OCI-M2 (cell line): Measurements from ENCODE around the gene TMTC2.

Experiments
- DNase-seq: peaks from one replicate; lab custom pipeline; 2025; ENCODE audit not compliant: unreplicated experiment; lab: John Stamatoyannopoulos, UW

TMTC2 gene

DNA sequence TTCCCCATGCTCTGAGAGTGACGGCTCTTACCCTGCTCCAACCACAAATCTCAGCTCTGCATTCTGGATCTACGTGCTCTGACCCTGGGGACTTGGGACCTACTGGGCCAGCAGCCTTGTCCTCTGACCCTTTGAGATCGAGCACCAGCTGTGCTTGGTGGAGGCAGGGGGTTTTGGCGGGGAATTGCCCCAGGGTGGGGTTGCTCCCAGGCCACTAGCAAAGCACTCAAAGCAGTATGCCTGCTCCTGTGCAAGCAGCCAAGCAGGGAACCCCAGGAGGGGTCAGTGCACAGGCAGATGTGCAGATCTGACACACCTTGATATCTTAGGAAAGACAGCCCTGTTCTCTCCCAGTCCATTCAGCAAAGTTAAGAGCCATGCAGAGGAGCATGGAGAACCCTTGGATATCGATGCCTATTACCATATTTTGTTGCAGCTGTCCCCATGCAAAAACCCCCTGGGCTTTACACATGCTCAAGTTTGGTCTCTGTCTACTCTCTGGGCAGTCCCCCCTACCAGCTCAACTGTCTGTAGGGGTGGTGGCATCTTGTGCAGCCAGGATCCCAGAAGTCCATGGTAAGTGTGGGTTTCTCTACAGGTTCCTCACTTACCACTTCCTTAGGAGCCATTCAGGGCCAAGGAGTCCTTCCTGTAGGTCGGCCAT lies 319.0 kb downstream of the TMTC2 start:
- no peak for DNase-seq

DNA sequence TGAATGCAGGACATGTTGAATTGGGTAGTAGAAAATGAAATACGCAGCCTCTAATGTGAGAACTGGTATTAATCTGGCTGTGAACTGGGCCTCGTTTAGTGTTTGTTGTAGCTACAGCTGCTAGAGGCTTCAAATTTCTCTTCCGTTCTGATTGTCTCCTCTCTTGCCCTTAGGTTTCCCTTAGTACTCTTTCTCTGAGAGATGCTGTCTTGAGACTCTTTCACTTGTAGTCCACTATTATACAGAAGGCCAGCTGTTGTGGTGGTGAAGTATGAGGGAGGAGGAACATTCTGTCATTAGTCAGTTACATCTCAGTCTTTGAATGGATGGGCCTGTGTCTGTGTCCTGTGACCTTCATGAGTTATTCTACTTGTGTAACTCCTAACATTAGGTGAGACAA lies 322.0 kb downstream of the TMTC2 start:
- no peak for DNase-seq

DNA sequence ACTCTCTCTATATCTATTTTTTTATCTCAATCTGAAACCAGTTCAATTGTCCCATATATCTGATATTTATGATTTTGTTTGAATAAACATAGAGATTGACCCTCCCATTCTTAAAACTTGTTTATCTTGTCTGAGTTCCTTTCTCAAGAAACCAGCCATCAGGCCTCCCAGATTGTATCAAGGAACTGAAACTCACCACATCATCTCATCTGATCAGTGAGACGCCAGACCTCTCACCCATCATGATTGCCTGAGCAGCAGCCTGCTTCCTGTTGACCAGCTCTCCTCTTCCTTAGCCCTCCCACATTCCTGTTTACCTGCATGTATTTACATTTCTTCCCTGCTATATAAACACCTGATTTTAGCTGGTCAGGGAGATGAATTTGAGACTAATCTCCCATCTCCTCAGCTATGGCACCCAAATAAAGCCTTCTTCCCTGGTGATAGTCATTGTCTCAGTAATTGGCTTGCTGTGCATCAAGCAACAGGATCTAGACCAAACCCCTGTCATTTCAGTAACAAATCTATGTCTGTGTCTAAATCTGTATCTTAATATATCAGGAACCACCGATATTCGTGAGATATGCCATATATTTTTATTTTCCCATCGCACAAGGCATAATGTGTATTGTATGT lies 323.6 kb downstream of the TMTC2 start:
- DNase-seq: no peak

DNA sequence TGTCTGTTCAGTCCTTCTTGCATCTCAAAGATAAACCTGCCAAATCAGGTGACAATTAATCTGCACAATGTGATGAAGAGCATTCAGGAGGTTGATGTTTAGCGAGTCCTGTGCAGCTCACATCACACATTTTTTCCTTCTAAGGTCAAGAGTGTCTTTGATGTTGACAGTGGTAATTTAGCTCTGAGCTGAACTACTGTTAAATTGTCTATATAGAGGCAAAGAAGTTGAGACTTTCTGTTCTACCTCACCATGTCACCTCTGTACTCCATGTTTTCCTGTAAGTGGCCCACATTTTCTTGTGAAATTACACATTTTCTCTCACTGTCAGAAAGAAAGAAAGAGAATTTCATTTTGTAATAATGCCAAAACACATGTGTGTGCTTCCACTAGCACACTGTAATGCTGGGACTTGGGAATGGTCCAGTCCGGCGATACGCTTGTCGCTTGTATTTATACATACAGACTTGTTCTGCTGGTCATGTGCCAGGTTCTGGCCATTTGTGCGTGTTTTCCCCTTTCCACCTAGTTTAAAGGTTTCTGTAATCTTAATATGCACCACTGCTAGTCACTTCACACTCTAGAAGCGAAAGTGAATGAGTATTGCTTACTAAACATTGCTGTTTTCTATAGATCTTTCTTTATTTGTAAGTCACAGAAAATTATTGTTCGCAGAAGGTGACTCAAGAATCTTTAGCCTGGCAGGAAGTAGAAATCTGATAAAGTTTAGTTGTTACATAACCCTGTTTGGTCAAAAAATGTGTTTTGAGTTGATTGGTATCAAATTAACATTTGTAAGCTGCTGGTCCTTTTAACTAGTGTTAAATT lies 328.9 kb downstream of the TMTC2 start:
- no peak for DNase-seq

DNA sequence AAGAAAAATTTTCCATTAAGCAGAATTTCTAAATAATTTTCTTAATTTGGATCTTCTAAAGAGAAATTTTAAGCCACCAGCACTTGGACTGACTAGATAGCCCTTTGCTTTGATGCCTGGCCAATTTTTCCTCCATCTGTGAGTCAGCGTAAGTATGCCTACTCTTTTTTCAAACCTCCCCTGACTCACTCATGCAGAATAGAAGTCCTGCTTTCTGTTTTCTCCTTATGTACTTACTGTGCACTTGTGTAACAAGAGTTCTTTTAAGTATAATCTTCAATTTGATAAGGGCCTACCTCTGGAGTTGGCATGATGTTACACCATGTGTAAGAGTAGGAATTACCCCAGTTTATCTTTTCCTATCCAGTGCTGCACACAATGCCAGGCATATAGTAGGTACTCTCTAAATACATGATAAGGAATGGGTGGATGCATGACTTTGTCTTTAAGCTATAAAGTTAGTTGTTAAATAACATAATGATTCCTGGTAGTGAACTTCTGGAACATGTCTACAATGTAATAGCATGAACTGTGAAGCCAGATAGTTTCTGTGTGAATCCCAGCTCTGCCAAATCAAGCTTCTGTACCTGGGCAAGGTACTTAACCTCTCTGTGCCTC lies 329.6 kb downstream of the TMTC2 start:
- no peak for DNase-seq

DNA sequence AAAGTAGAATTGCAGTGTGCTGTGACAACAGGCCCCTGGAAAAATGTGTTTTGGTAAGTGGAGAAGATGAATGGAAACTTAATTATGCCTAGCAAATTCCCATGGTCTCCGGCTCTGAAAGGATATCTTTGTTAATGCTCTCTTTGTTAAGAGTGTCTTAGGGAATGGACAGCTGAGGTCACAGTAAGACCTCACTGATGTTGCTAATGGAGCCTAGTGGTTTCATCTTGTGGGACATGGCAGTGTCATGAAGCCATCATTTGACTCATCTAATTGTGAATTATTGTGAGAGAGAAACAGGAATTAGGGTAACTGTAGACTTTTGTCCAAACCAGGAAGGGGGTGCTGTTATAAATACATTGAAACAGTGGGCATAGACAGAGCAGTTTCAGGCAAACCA lies 330.3 kb downstream of the TMTC2 start:
- DNase-seq: no peak

DNA sequence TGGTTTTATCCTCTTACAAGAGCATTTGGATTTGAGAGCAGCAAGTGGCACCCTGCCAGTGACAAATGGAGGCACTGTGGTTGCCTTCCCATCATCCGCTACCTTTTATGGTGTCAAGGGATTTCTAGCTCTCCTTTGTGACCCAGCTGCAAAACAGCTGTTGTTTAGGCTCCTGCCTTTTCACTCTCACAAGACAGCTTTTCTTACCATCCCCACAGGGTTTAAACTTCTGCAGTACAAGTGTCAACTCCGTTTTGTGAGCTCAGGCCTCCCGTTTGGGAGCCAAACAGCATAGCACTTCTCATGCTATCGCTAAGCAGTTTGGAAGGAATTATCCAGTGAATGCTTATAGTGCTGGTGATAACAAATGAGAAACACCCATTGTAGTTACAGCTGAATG lies 331.4 kb downstream of the TMTC2 start:
- no peak for DNase-seq

DNA sequence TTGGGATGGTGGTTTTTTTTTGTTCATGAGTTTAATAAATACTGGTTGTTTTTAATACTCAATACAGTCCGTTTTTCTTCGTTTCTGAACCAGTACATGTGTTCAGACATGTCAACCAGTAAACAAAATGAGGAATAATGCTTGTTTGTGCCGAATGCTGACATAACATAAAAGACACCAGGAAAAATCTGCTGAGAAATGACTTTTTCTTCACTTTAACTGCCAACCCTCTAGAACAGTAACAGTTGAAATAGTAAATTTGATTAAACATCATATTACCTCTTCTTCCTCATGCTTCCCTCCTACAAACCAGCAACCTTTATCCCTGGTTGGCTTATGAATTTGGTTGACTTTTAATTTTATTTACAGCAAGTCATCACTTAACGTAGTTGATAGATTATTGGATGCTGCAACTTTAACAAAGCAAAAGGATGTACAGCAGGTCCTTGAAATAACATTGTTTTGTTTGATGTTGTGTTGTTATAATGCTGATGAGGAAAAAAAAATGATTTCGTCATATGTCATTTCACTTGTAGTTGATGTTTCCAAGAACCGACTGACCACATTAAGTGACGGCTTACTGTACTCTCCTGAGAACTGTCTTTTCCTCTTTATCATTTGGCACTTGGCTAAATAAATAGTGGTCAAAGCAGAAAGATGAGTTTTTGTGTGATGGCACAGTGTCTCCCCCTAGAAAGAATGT lies 340.5 kb downstream of the TMTC2 start:
- DNase-seq: no peak

DNA sequence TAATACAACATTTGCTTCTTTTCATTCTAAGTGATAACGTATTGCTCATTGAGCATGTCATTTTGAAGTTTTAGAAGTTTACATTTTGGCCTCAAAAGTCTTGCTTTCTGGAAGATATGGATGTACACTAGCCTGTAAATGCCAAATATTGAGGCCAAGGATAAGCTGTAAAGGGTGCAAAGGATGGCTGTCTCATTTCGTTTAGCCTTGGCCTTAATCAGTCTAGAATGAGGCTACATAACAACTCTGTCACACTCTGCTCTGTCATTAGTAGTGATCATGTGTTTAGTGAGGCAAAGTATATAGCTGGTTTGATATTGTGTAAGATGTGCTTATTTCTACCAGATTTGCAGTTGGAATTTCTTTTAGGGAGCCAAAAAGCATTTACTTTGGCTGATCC lies 344.5 kb downstream of the TMTC2 start:
- no peak for DNase-seq

DNA sequence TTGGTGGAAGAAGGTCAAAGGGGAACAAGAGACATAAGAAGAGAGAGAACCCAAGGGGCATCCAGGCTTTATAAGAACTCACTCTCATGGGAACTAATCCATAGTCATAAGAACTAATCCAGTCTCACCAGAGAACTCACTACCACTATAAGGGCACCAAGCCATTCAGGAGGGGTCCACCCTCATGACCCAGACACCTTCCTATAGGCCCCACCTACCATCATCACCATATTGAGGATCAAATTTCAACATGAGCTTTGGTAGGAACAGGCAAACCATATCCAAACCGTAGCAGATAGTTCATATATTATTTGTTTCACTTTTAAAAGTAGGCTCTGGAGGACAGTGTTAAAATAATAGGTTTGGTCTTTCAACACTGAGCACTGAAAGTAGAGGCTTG lies 350.1 kb downstream of the TMTC2 start:
- no peak for DNase-seq

DNA sequence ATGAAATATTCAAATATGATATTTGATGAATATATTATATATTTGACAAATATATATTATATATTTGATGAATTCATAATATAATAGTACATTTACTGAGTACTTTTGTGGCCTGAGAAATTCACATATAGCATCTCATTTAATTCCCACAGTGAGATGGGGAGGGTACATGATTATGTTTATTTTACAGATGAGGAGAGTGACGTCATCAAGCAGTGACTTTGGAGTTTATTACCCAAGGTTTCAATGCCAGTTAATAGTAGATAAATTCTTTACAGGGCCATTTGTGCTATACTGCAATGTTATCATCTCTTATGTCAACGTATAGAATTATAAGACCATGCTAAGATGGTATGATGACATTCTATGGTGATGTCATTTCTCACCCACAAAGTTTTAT lies 352.7 kb downstream of the TMTC2 start:
- no peak for DNase-seq

DNA sequence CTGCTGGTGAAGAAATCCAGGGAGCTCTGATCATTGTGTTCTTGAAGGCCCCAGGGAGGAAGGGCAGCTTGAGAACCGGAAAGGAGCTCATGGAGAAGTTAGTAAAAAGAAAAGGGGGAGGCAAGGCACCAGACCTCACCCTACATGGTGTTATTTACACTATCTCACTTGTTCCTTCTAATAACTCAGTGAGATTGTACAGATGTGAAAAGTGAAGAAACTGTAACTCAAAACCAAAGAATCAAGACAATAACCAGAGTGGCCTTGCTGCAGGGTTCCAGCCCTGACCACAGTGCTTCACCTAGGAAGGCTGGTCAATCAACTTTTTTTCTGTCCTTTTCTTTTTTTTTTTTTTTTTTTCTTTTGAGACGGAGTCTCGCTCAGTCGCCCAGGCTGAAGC lies 353.6 kb downstream of the TMTC2 start:
- DNase-seq: no peak

DNA sequence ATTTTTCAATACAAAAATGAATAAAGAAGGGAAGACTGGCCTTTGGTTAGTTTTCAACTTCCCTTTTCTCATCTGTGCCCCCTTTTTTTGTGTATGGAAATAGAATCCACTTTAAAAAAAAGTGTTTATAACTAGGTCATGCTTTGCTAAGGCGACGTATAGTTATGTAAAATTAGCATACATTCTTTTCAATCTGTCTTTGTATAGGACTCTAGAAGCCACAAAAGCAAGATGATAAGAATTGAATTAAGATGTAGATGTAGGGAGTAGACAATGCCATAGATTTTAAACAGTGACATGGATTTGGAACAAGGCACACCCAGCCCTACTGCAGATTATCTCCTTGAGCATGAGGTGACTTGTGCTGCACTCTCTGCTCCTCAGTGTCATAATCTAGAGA lies 354.3 kb downstream of the TMTC2 start:
- DNase-seq: no peak

DNA sequence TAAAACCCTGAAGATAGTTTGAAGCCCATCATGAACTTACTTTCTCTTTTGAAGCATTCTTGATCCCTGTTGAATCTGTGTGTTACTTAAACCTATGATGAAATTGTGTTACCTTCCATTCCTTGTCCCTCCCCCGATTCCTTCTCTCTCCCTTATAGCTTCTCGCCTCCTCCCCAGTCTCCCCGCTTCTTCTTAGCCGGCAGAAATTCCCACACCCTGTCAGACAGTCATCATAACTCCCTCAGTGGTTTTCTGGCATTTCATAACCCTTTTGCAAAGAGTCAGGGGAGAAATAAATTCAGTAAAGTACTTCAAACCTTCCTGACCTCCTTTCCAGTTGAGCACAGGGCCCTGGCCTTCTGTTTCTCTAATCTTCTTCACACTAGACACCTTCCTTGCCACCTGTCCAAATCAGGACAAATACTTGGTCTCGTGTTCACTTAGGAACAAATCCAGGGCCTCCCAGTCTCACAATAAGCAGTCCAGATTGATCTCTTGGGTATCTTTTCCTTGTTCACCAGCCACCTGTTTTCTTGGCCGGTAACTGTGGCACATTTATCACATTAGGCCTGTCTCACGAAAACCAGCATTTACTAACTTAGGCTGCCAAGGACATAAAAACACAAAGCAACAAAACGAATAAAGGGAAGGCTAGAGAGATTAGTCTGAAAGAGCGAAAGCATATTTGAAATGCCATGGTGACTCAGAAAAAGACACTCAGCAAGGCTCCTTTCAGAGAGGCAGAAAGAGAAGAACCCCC lies 355.9 kb downstream of the TMTC2 start:
- DNase-seq: no peak

DNA sequence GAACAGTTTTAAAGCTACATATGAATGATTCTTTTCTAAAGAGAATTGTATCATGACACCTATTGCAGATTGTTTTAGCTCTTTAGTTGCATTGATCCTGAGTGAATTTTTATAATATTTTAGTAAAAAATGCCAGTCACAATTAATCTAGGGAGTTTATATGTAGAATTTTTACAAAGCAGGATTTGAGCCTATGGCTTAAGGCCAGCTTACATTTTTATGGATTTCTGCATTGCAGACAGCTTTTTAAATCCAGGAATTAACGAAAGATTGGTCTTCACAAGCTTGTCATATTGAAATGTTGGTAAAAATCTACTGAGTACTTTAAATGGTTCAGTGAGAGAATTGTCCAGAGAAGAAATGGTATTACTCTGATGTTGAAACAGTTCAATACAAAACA lies 358.0 kb downstream of the TMTC2 start:
- DNase-seq: no peak

DNA sequence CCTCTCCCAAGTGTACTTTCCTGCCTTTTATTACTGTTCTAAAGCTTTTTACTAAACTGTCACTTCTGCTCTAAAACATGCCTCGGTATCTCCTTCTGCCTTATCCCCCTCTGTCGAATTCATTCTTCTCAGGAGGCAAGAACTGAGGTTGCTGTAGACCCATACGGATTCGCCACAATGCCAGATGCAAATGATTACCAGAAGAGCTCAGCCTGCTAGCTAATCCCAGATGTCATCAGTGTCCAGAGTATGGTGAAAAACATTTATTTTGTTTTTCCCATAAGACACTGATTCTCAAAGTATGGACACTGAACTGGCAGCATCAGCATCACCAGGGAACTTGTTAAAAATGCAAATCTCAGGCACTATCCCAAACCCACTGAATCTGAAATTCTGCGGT lies 359.3 kb downstream of the TMTC2 start:
- no peak for DNase-seq

DNA sequence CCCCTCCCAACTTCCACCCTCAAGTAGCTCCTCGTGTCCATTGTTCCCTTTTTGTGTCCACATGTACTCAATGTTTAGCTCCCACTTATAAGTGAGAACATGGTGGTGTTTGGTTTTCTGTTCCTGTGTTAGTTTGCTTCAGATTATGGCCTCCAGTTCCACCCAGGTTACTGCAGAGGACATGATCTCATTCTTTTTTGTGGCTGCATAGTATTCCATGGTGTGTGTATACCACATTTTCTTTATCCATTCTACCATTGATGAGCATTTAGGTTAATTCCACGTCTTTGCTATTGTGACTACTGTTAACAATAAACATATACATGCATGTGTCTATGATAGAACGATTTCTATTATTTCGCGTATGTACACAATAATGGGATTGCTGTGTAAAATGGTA lies 362.6 kb downstream of the TMTC2 start:
- no peak for DNase-seq

DNA sequence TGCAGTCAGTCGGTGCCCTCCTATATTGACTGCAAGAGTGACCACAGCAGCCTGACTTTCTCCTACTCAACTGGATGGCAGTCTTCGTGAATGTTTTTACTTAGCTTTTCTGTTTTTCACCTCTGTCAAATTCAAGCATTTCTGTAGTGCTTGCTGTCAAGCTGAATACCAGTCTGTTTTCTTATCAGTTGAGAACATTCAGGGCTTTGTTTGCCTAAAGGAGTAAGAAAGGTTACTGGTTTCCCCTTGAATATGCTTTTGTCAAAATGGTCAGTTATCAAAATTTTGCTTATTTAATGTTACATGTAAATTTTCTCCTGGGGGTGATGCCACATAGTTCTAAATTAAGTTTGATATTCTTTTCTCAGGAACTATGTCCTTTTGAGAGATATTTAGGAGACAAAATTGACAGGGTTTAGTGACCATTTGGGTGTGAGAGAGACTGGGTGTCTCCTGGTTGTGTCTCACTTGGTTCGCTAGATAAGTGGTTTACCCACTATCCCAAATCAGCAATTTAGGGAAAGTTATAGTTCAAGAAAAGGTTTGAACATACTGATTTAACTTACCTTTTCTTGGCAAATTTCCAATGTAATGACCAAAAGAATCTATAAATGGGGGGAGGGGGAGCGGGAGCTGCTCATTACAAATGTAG lies 366.3 kb downstream of the TMTC2 start:
- DNase-seq: no peak

DNA sequence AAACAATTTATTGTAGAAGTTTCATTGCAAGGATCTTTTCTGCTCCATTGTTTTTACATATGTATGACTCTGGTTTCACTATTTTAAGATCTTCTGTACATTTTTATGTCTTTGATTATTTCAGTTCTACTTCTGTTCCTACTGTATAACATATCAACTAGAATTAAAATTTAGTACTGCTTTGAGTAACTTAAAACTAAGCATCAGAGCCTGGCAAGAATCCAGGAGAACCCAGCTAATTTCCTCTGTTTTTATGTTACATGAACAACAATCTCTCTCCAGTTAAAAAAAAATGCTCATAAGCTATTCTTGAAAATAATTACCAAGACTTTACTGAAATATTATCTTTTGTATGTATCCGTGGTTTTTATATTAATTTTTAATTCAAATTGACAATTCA lies 370.7 kb downstream of the TMTC2 start:
- DNase-seq: no peak

DNA sequence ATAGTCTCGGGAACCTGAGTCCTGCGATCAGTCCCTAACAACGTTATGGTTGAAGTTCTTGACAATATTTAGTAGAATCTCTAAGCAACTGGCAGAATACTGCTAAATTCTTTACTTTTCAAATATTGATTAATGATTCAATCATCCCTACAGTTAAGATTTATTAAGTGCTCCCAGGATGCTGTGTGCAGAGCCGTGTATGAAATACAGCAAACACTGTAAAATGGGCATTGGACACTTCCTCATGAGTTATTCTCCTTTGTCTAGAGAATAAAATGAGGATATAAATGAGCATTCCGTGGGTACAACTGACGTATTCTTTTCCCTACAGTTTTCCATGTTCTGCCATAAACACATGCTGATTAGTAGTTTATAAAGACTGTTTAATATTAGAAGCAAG lies 372.4 kb downstream of the TMTC2 start:
- no peak for DNase-seq
